Activated CD4-positive, alpha-beta T cell treated with anti-CD3 and anti-CD28 coated beads for 24 hours (primary cell): Measurements from ENCODE around the gene ABHD15.

Experiments used
- DNase-seq, 2 donors: peaks; one replicate each; pipeline ENCODE4 v3.0.0-alpha.2; 2020; ENCODE audit warnings: low read depth in 2 of 2

Gene ABHD15

DNA sequence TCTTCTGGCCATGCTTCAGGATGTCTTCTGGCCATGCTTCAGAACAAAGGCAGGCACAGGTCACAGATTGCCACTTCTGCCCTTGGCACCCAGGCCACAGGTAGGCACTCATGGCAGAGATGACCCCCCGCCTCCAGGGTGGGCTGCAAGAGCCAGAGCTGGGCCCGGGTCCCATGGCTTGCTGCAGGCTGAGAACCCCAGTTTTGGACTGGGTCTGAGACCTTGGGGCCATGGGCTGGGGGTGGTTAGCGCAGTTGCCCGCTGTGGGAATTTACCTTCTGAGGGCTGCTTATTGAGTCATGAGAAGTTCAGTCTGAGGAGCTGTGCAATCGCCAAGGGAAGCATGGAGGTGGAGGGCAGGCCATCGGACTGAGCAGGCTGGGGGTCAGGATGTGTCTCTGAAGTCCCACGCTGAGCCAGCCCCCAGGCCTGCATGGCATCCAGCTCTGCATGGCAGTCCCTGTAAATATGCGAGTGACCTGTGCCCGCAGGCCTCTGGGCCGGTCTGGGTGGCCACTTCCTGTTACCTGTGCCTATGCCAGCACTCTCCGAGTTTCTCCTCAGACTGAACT is 27.8 kb upstream of the ABHD15 start:
- DNase-seq = no peak

DNA sequence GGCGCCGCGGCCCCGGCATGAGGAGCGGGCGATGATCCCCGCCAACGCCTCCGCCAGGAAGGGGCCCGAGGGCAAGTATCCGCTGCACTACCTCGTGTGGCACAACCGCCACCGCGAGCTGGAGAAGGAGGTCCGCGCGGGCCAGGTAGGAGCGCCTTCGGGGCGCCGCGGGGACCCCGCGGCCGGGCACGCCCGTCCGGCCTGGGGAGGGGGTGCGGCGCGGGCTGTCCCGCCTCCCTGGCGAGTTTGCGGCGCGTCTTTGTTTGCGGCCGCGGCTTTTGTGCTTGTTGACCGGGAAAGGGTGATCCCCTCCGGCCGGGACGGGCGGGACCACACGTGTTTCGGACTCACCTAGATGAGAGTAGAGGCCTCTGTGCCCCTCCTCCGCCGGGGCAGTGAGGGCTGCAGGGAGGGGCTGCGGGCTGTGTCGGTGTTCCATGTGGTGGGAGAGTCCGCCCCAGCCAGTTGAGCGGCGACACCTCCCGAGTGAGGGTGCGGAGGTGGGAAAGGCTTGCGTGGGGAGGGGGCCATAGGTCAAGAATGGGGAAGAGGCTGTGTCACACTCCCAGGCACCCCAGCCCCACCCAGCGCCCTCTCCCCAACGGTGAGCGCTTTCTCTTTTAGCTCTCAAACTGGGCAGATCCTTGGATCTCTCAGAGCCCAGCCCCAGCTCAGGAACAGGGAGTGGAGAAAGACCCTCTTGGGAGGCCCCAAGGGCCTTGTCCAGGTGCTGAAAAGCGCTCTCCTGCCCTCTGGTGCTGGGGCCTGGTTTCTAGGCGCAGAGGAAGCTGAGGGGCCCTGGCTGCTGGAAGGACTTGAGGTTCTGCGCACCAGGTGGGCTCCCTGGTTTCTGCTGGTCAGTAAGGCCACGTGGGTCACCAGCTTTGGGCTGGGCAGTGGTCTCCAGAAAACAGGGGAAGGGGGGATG is 27.0 kb upstream of the ABHD15 start:
- DNase-seq = no peak

DNA sequence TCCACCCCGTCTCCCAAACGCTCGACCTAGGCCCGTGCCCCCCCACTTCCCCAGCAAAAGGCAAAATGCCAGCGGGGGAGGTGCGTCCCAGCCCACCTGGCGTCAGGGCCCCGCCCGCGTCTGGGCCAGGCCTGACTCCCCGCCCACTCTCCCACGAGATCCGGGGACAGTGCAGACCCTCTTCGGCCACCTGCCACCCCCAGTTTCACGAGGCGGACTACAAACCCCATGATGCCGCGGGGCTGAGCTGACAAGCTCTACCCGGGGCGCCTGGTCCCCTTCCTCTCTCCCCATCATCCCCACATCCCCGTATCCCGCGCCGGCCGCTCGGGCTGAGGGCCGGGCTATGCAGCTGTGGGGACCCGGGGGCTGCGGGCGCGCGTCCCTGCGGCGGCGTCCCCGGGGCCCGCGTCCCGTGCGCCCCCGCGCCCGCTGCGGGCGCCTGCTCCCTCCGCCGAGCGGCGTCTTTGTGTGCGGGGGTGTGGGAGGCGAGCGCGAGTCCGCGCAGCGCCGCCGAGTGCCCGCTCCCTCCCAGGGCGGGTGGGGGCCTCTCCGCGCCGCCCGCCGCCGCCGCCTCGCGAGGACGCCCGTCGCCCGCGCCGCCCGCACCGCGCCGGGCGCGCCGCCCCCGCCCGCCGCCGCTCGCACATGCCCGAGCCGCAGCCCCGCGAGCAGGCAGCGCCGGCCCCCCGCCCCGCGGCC is 26.2 kb upstream of the ABHD15 start, which contains the start of gene ANKRD13B:
Gene ANKRD13B, plus strand, starts transcription at position 283 of the 702 bp plus-strand sequence. CDS start 490 bp downstream, outside the sequence.
- DNase-seq = no peak

DNA sequence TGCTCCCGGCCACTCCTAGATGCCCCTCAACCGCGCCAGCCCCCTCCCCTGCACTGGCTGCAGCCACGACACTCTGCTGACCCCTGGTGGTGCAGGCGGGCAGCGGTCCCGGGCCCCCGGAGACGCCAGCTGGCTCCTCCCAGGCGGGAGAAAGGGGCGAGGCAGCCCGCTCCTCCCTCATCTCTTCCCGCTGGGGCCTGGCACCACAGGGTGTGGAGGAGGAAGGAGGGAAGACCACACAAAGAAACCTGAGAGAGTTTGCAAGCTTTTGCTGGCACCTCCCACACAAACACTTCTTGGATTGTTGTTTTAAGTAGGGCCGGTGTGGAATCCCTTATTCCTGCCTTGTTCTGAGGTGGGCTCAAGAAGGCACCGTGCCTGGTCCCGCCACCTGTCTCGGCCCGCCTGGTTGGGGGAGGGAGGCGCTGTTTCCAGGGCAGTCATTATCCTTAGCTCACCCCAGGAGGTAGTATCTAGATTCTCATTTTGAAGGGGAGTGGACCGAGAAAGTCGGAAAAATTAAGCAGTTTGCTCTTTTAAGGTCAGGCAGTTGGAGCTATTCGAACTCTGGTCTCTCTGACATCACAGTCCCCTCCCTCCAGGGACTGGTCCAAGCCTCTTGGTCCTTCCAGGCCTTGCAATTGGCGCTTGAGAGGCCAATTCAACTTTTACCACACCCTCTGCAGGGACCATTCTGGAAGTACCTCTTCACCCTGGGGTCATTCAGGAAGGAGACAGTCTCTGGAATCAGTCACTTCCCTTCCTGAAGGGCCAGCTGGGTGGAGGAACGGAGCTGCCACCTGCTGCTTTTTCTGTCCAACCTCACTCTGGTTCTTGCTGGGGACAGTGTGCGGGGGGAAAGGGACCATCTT is 25.1 kb upstream of the ABHD15 start:
- DNase-seq = peak; percentile 78 to 82

DNA sequence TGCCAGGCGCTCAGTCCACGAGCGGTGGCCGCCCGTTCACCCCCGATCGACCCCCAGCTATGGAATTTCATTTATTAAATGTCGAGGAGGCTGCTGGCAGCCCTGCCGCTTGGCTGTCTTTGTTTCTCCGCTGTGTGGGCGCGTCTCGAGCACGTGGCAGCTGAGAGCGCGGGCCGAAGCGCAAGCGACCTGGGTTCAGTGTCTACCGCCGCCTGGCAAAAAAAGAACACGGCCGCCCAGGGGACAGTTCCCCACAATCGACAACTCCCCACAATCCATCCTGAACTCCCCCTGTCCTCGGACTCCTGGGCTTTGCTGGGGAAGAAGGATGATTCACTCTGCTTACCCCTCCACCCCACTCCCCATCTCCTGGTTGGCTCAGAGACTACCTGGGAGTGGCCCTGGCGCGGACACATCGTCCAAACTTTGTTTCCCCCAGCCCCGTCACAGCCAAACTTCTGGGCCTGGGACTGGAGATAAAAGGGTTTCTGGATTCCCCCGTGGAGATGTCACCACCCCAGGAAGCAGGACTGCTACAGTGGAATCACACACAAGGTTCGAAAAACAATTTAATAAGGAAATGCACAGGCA is 24.4 kb upstream of the ABHD15 start:
- no peak for DNase-seq

DNA sequence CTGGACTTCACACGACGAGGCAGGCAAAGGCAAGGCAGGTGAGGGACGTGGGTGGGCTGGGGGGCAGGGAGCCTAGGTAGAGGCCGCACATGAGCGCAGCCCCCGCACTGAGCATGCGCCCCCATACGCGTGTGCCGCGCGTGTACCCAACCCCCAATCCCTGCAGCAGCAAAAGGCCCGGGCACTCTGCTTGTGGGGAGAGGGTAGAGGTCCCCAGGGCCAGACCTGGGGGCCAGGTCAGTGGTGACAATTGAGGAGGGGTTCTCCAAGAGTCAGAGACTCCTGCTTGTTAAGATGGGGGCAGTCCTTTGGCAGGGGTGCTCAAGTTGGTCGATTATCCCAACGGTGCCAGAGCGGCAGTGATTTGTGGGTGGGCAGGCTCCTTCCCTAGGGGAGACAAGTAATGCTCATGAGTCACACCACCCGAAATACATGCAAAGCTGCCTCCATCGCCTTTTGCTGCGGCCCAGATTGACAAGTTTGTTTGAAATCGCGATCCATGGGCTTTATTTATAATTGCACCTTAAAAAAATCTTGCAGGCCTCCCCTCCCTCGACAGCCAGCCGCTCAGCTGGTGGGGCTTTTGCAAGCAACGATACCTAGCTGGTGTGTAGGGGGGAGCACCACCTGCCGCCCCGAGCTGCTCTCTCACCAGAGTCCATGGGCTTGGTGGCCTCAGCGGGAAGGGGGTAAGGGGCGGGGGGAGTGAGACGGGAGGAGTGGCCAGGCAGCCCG is 23.7 kb upstream of the ABHD15 start:
- DNase-seq = no peak

DNA sequence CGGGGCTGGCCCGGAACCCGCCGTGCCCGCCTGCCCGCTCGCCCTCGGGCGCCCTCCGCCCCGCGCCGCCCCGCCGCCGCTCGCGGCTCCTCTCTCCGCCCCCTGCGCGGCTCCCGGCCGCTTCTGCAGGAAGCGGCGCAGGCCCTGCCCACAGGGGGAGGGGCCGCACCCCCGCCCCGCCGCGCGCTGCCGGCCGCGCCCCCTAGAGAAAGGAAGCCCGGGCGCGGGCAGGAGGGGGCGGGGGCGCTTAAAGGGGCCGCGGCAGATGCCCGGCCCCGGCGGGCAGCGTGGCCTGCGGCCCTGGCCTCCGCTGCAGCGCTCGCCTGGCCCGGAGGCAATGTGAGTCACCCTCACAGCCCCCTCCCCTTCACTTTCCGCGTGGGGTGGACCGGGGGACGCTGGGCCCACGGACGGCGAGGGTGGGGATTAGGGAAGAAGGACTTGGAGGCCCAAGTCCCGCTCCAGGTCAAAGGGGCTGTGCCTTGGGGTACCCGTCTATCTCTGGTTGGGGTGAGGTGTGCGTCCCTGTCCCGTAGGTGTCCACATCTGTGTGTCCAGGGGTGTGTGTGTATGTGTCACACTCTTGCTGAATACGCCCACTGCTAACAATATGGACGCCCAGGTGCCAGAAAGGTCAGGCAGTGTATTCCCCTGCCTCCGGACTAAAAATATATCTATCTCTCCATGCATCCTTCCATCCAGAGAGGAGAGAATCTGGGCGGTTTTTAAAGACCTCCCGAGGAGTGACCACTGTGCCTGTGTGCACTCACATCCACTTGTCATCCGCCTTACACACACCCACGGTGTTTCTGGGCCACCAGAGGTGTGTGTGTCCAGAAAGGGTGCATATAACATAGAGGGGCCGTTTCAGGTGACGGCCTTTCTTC is 22.9 kb upstream of the ABHD15 start, which contains the start of gene GIT1:
Gene GIT1, minus strand, starts transcription at position 125 of the 887 bp plus-strand sequence. CDS start 270 bp downstream, outside the sequence.
- peak; percentile 68 to 78 for DNase-seq

DNA sequence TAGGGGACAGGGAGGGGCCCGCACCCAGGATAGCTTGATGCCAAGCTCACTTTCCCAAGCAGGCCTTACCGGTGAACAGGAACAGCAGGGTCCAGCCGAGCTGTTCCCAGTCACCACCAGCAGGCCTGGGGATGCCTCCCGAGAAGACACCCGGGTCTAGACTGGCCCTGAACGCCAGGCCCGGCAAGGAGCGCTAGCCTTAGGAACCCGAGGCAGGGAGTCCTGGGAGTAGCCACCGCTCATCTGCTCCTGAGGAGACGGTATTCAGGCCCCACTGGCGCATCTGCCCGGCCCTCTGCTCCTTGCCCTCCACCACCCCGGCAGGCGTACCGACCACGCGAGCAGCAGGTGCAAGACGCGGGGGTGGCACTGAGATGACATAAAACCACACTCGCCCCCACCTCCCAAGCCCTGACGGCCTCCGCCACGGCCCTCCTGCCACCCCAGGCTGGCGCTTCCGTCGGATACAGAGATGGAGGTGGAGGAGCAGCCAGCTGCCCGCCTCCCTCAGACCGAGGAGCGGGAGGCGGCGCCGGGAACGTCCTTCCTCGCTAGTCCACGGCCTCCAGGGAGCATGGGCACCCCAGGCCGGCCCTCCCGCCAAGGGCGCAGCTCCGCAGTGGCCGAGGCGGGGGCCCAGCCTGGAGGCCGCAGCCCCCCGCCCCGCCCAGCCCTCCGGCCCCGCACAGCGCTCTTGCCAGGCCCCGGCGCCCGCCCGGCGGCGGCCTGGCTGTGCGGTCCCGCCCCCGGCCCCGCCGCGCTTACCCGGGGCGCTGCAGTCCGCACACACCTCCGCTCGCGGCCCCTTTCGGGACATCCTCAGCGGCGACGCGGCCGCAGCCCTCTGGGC is 21.9 kb upstream of the ABHD15 start:
- no peak for DNase-seq

DNA sequence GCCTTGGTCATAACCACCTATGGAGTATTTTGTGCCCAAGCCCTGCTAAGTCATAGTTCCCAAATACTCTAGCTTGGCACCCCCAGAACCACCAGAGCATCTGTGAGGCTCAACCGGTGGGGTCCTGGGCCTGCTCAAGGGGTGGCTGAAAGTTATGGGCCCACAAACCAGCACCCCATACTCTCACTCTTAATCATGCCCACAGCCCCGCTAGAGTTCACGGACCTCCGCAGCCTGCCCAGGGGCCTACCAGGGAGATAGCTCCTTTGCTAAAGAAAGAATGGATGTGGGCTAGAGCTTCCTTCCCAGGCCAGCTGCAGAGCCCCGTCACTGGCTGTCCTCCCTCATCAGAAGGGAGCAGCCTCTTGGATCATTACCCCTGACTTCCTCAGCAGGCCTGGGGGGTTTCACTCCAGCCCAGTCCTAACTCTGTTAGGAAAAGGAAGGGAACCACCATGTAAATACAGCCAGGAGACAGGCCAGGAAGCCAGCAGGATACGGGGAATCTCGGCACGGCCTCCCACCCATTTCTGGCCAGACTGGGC is 21.3 kb upstream of the ABHD15 start:
- DNase-seq = no peak

DNA sequence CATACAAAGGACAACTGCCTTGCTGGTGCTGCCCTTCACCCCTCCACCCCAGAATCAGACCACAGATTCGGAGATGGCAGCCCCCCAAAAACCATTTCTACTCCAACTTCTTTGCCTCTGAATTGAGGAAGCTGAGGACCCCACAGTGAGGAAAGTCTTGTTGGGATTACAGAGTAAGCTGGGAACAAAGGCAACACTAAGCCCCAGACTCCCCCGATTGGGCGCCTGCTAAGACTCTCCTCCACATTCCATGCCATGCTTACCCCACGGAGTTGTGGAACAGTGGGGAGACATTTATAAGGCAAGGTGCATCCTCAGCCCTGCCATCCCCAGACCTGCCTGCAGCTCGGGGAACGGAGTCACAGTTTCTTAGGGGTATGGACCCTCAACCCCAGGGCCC is 20.8 kb upstream of the ABHD15 start:
- no peak for DNase-seq

DNA sequence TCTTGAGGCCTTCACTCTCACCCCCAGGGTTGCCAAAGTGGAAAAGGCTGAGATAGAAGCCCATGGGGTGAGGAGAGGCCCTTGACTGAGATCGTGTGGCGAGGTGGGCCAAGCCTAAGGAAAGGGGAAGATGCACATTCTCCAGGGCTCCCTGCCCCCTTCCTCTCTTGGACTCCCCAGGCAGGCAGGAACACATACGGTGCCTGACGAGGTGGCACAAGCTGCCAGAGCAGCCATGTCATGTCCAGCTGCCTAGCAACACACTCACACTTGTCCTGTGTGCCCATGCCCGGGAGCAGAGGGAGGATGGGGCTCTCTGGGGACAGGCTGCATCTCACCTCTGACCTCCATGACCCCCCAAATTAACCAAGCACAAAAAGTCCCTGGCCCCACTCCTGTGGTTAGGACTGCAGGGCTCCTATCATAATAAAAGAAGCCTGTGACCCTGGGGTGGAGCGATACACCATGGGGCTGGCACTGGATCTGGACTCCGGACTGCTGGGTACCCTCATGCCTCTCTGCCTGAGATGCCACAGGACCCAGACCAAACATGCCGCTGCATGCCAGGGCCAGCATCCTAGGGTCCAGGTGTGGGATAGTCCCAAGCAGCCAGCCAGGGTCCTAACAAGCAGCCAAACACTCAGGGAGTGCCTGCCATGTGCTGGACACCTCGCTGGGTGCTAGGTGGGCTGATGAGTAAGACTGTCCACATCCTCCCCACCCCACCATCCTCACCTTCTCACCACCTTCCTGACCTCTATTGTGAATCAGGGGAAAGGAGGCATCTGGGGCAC is 20.0 kb upstream of the ABHD15 start:
- no peak for DNase-seq

DNA sequence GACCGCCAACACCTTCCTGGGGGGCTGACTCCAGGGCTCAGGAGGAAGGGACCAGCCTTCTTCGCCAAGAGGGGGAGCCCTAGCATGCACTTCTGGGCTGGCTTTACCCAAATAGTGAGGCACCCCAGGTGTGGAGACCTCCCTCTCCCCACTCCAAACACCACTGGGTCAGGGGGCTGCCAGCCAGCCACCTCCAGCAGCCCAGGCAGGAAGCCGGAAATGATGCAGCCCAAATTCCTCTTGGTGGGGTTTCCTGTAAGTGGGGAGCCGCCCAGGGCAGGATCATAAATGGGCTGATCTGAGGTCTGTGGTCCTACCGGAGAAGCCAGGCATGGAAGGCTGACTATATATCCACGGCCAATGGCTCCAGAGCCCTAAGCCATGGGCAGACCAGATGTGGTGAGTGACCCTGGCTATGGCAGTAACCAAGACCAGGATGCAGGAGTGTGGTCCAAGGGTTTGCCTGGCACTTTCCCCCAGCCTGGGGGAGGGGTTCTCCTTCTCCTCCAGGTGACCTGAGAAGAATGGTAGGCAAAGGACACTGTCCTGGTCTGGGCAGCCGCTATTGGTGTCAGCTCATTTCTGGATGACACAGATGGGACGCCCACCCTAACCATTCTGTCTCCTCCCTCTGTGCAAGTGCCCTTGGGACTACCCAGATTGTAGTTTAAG is 18.4 kb upstream of the ABHD15 start:
- DNase-seq = no peak

DNA sequence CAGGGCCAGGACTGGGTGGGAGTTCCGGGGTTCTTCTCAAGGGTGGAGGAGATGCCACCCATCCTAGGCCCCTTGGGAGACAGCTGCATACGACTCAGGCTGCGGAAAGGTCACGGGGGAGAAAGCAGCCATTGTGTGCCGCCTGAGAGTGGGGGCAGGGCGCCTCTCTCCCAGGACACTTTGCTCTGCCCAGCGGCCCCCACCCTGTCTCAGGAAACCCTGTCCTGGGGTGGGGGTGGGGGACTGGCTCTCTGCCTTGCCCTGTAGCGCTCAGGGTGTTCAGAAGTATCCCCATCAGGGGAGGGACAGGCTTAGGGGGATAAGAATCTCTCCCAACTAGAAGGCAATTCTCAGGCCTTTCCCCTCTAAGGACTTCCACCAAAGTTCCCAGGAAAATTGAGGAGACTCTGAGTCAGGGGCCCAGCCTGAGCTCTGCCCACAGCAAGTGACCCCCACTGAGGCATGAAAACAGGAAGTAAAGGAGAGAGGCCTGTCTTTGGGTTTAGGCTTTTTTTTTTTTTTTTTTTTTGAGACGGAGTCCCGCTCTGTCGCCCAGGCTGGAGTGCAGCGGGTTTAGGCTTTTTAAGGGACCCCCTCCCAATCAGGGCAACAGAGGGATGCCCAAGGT is 17.7 kb upstream of the ABHD15 start:
- no peak for DNase-seq

DNA sequence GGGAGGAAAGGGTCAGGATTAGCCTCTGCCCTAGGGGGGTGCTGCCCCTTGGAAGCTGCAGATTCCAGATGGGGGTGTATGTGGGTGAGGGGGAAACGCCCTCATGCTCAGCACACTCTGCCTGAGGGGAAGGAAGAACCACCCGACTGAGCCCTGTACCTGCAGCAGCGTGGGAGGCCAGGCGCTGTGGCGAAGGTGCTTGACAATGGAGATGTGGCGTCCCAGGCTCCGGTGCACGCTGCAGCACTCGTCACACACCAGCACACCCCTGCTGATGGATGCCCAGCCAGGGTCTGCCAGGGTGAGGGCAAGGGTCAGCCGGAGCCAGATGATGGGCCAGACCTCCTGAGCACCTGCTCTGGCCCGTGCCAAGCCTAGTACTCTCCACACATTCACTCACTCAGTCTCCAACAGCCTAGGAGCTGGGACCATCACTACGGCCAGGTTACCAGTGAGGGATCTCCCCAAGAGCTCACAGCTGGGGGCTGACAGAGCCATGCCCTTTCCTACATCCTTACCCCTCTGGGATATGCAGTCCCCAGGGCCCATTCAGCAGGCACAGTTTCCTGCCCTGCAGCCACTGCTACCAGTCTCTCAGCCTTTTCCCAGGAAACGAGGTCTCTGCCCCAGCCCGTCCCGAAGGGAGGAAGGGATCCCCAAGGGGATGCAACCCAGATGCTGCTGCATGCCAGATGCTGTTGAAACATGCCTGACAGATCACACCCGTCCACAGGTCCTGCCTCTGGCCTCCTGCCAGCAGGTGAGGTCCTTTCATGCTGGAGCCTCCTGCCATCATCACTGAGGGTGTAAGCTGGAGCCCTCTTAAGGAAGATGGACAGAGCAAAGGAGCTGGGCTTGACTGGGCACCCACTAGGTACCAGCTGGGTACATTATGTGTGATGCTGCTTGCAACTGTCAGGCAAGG is 16.7 kb upstream of the ABHD15 start:
- DNase-seq = no peak

DNA sequence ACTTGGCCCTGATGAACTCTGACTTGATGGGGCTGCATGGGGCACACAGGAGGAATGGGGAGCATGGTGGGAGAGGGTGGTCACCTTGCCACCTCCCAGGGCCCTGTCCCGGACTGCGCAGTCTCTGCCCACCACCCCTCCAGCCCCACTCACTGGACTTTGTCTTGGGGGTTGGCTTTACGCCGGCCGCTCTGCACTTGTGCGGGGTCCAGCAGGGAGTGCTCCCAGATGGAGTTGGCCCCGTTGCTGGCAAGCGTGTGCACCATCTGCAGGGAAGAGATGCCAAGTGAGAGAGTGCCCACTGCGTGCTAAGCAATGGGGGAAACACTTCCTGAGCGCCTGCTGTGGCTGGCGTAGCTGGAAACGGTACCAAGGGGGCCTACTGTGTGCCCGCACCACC is 15.9 kb upstream of the ABHD15 start:
- DNase-seq = no peak
